Measurements from ENCODE around the gene OBSCN. TPM values are rescaled to one million over a fixed set of nuclear protein-coding genes. Genes with fewer than 3 reads are reported as not detected.

Gene OBSCN
- total RNA-seq, 1 donor from 2014 or later, result 9.5 TPM

GRCh38 chr1:228279011-228279721 is 71.3 kb downstream of the OBSCN start:
- DNase-seq, result no peak

- no peak for DNase-seq
Measured at GRCh38 chr1:228279722-228280105, 71.9 kb downstream of the OBSCN start.

- DNase-seq, result no peak
Measured at GRCh38 chr1:228280106-228280901, 72.5 kb downstream of the OBSCN start.

GRCh38 chr1:228280961-228281591 is 73.2 kb downstream of the OBSCN start:
- no peak for DNase-seq

- DNase-seq, result no peak
Measured at GRCh38 chr1:228281631-228282328, 73.9 kb downstream of the OBSCN start.

- DNase-seq, result peak; percentile 5
Measured at GRCh38 chr1:228282329-228283042, 74.6 kb downstream of the OBSCN start.

- DNase-seq, result no peak
Measured at GRCh38 chr1:228283043-228283371, 75.2 kb downstream of the OBSCN start.

- DNase-seq, result no peak
Measured at GRCh38 chr1:228283476-228284147, 75.8 kb downstream of the OBSCN start.

GRCh38 chr1:228284148-228284495 is 76.3 kb downstream of the OBSCN start:
- no peak for DNase-seq

- no peak for DNase-seq
Measured at GRCh38 chr1:228284521-228284920, 76.7 kb downstream of the OBSCN start.

- DNase-seq, result no peak
Measured at GRCh38 chr1:228285661-228286504, 78.0 kb downstream of the OBSCN start.

GRCh38 chr1:228286505-228287417 is 78.9 kb downstream of the OBSCN start:
- no peak for DNase-seq

- DNase-seq, result no peak
Measured at GRCh38 chr1:228287541-228288425, 79.9 kb downstream of the OBSCN start.

GRCh38 chr1:228288536-228289238 is 80.8 kb downstream of the OBSCN start:
- no peak for DNase-seq

GRCh38 chr1:228289239-228289849 is 81.5 kb downstream of the OBSCN start:
- no peak for DNase-seq

GRCh38 chr1:228289996-228290881 is 82.4 kb downstream of the OBSCN start:
- no peak for DNase-seq

All from dermis blood vessel endothelial cell (primary cell).